Small intestine (tissue), 7 donors: ENCODE data around the gene CACNA1I. TPM values are rescaled to one million over a fixed set of nuclear protein-coding genes. Genes with fewer than 3 reads are reported as not detected.

Source experiments
- DNase-seq, 2 donors: peaks; one replicate each; pipeline versions ENCODE4 v3.0.0 to v3.0.0-alpha.2; 2013
- FAIRE-seq: peaks from 2 replicates; lab custom pipeline; 2012; peaks lifted over from hg19 to GRCh38; lab: Jason Lieb, UNC
- H3K27ac ChIP-seq, 3 donors: one replicate each; pipeline ENCODE4 v1.5.1; 2013; ENCODE audit warnings: low read length in 2 of 3, mild to moderate bottlenecking in 2 of 3, control low read depth in 1 of 3, inconsistent platforms in 1 of 3, low read depth in 1 of 3, moderate library complexity in 1 of 3
- H3K27me3 ChIP-seq, 3 donors: one replicate each; pipeline ENCODE4 v1.6.1; 2013; ENCODE audit warnings: low read length in 3 of 3, inconsistent platforms in 1 of 3; ENCODE audit not compliant: control insufficient read depth in 3 of 3, insufficient read depth in 3 of 3
- H3K36me3 ChIP-seq, 3 donors: one replicate each; pipeline ENCODE4 v1.6.1; 2013; ENCODE audit warnings: low read length in 3 of 3, inconsistent platforms in 1 of 3, low read depth in 1 of 3, mild to moderate bottlenecking in 1 of 3, moderate library complexity in 1 of 3; ENCODE audit not compliant: control insufficient read depth in 3 of 3, insufficient read depth in 2 of 3
- H3K4me1 ChIP-seq, 3 donors: one replicate each; pipeline ENCODE4 v1.6.1; 2013; ENCODE audit warnings: low read length in 2 of 3, inconsistent platforms in 1 of 3, low read depth in 1 of 3, mild to moderate bottlenecking in 1 of 3, moderate library complexity in 1 of 3; ENCODE audit not compliant: control insufficient read depth in 3 of 3, insufficient read depth in 2 of 3
- H3K4me3 ChIP-seq, 3 donors: one replicate each; pipeline ENCODE4 v1.5.1; 2013; ENCODE audit warnings: low read length in 3 of 3, control low read depth in 1 of 3, inconsistent platforms in 1 of 3, low read depth in 1 of 3, mild to moderate bottlenecking in 1 of 3, moderate library complexity in 1 of 3
- H3K9me3 ChIP-seq, 2 donors: one replicate each; pipeline ENCODE4 v1.6.1; 2013; ENCODE audit warnings: low read depth in 1 of 2, low read length in 1 of 2; ENCODE audit not compliant: control insufficient read depth in 2 of 2, insufficient read depth in 1 of 2
- WGBS, 3 donors: extraction: QIAGEN DNeasy Blood & Tissue Kit; methylation state at CpG; one replicate each; pipeline ENCODE4 v1.1.7; 2013; 5-methylcytosine and 5-hydroxymethylcytosine counted together
- polyA plus RNA-seq, 4 donors: library from polyadenylated mRNA; stranded (reverse) in 3 of 4; unstranded in 1 of 4; fragments of 200-250 nt in 3 of 4; fragments of 120-200 nt in 1 of 4; gene quantifications; one replicate each; pipeline versions ENCODE4 v1.2.1 to v1.2.3, GENCODE V29; 2013
- donor health status: healthy with polysubstance abuse.
- donor health status: control.
- donor health status: control.
- donor health status: Bipolar disorder and iron deficiency.
- donor health status: healthy.

Gene CACNA1I
- polyA plus RNA-seq, 4 donors = under 0.01 to 0.25 (median 0.18) TPM; not detected in 1

GRCh38 chr22:39718206-39718605, 147.7 kb downstream of the CACNA1I start:
- no peaks in the 10 kb centered on the region for H3K36me3 ChIP-seq
- no peak for FAIRE-seq

GRCh38 chr22:39718921-39719475, 148.4 kb downstream of the CACNA1I start:
- FAIRE-seq = no peak
- 85 to 89% (median 88%) methylated on average over 8 of the region's 8 CpGs for WGBS, 3 donors
- Histone ChIP-seq H3K27ac (no peak overlapping the region), H3K4me1 (peaks cover 3 to 9% (median 5%) of the 10 kb centered on the region in 3 donors), H3K9me3 (no peaks in the 10 kb centered on the region), H3K4me3 (no peak overlapping the region), H3K36me3 (no peaks in the 10 kb centered on the region), H3K27me3 (peaks cover 0 to 4% (median 0%) of the 10 kb centered on the region in 3 donors)
- DNase-seq = no peak

More at GRCh38 chr22:39718206-39718605, 147.7 kb downstream of the CACNA1I start:
- DNase-seq = peak in 1 of 2 donors; percentile 58
- Histone ChIP-seq H3K9me3 (no peaks in the 10 kb centered on the region), H3K4me3 (no peak overlapping the region), H3K27ac (no peak overlapping the region), H3K4me1 (peaks cover 0 to 3% (median 2%) of the 10 kb centered on the region in 3 donors), H3K27me3 (peaks cover 0 to 4% (median 0%) of the 10 kb centered on the region in 3 donors)
- 17 to 54% (median 36%) methylated on average over 7 of the region's 7 CpGs for WGBS, 3 donors

GRCh38 chr22:39719559-39720450, 149.3 kb downstream of the CACNA1I start:
- peaks cover 3 to 14% (median 7%) of the 10 kb centered on the region in 3 donors for H3K4me1 ChIP-seq
- 82 to 90% (median 86%) methylated on average over 15 of the region's 15 CpGs for WGBS, 3 donors

GRCh38 chr22:39721206-39722031, 150.9 kb downstream of the CACNA1I start:
- H3K4me1 ChIP-seq = peaks cover 3 to 14% (median 7%) of the 10 kb centered on the region in 3 donors
- whole genome bisulfite sequencing, 3 donors = 56 to 71% (median 63%) methylated on average over 9 of the region's 9 CpGs
- no peak for FAIRE-seq
- no peak overlapping the region for H3K4me3 ChIP-seq
- H3K9me3 ChIP-seq = no peaks in the 10 kb centered on the region
- H3K27me3 ChIP-seq = peaks cover 0 to 5% (median 0%) of the 10 kb centered on the region in 3 donors
- no peak overlapping the region for H3K27ac ChIP-seq
- H3K36me3 ChIP-seq = no peaks in the 10 kb centered on the region
- no peak for DNase-seq

More at GRCh38 chr22:39719559-39720450, 149.3 kb downstream of the CACNA1I start:
- H3K9me3 ChIP-seq = no peaks in the 10 kb centered on the region
- H3K27ac ChIP-seq = no peak overlapping the region
- no peak overlapping the region for H3K4me3 ChIP-seq
- no peaks in the 10 kb centered on the region for H3K36me3 ChIP-seq
- FAIRE-seq (no peak), DNase-seq (no peak)
- peaks cover 0 to 4% (median 0%) of the 10 kb centered on the region in 3 donors for H3K27me3 ChIP-seq

- Histone ChIP-seq H3K27ac (no peak overlapping the region), H3K9me3 (no peaks in the 10 kb centered on the region), H3K4me1 (peaks cover 3 to 14% (median 7%) of the 10 kb centered on the region in 3 donors), H3K4me3 (no peak overlapping the region), H3K36me3 (no peaks in the 10 kb centered on the region), H3K27me3 (peaks cover 0 to 9% (median 0%) of the 10 kb centered on the region in 3 donors)
- 88 to 96% (median 96%) methylated on average over 6 of the region's 6 CpGs for WGBS, 3 donors
- DNase-seq = no peak
- no peak for FAIRE-seq
Measured at GRCh38 chr22:39722032-39722325, 151.4 kb downstream of the CACNA1I start.

- Histone ChIP-seq H3K9me3 (no peaks in the 10 kb centered on the region), H3K4me1 (peaks cover 3 to 14% (median 7%) of the 10 kb centered on the region in 3 donors), H3K27me3 (peaks cover 0 to 13% (median 0%) of the 10 kb centered on the region in 3 donors), H3K36me3 (no peaks in the 10 kb centered on the region), H3K4me3 (no peak overlapping the region), H3K27ac (no peak overlapping the region)
- DNase-seq (peak in 1 of 2 donors; percentile 7), FAIRE-seq (no peak)
- 54 to 75% (median 60%) methylated on average over 4 of the region's 4 CpGs for WGBS, 3 donors
Measured at GRCh38 chr22:39722501-39722900, 151.9 kb downstream of the CACNA1I start.

- DNase-seq (no peak), FAIRE-seq (no peak)
- Histone ChIP-seq H3K27me3 (peaks cover 0 to 18% (median 0%) of the 10 kb centered on the region in 3 donors), H3K36me3 (no peaks in the 10 kb centered on the region), H3K4me1 (peaks cover 0 to 14% (median 7%) of the 10 kb centered on the region in 3 donors), H3K9me3 (no peaks in the 10 kb centered on the region), H3K27ac (no peak overlapping the region), H3K4me3 (no peak overlapping the region)
- 37 to 75% (median 68%) methylated on average over 10 of the region's 10 CpGs for WGBS, 3 donors
Measured at GRCh38 chr22:39723463-39723862, 152.9 kb downstream of the CACNA1I start.

- no peak overlapping the region for H3K4me3 ChIP-seq
- peak overlapping the region in 1 of 3 donors; percentile 60 for H3K27ac ChIP-seq
- DNase-seq (peak; percentile 89 to 94), FAIRE-seq (no peak)
- H3K4me1 ChIP-seq = peaks cover 0 to 14% (median 7%) of the 10 kb centered on the region in 3 donors
- H3K36me3 ChIP-seq = no peaks in the 10 kb centered on the region
- peaks cover 0 to 19% (median 0%) of the 10 kb centered on the region in 3 donors for H3K27me3 ChIP-seq
- WGBS, 3 donors = 22 to 57% (median 35%) methylated on average over 3 of the region's 3 CpGs
- H3K9me3 ChIP-seq = no peaks in the 10 kb centered on the region
Measured at GRCh38 chr22:39723899-39724351, 153.4 kb downstream of the CACNA1I start.
